T-helper 2 cell treated with Interferon-gamma antibody and Interleukin-4, amounts not matched to agents 100 ng/mL and 5 ng/mL, for 36 hours (primary cell): ENCODE results near the gene COPS7A. TPM values are rescaled to one million over a fixed set of nuclear protein-coding genes. Genes with fewer than 3 reads are reported as not detected.

Source experiments
- intact Hi-C: fragments of 100-400 bp; cut with micrococcal nuclease; formaldehyde crosslinking; loops from one replicate; pipeline ENCODE4 v1.15.1; 2023
- total RNA-seq: library from RNA; stranded (reverse); gene quantifications from 2 replicates; pipeline ENCODE4 v1.2.3, GENCODE V29; 2022

The COPS7A gene
- total RNA-seq, 1 donor from 2014 or later, result 26.6 TPM

DNA sequence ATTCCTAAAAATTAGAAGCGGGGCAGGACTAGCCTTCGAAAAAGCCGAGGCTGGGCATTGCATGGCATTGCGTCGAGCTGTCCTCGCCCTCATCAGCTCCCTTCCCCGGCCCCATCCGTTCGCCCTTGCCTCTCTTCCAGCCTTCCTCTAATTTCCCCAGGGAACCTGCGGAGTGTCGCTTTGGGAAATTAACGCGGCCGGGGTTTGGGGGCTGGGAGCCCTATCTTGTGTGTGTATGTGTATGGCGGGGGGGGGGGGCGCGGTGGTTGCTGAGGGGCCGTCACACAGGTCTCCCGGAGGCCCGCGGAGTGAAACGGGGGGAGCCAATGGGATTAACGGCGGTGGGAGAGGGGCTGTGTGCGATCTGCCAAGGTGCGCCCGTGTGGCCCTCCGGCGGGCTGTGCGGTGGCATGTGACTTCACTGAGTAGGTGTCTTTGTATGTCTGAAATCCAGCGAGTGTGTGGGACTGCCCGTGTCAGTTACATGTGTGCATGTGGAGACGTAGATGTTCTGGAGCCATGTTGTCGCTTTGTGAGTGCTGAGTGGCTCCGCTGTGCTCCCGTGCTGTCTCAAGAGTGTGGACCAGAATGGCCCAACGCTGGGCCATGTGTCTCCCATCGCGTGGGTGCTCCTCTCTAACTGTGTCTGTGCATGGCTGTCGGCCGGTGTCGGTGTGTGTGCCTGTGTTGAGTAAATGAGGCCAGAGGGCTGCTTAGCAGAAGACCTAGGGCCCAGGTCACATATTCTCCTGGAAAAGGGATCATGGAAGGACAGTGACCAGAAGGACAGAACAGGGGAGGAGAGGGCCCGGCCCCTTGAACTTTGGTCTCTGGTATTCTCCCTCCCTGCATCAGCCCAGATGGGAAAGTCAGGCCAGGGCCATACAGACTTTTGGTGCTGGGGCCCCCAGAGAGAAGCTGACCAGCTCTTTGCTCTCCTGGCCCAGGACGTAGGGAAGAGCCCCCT is 43.8 kb downstream of the COPS7A start:
- intact Hi-C loops, result loop anchor here (2.0 to 5.0 kb wide), 2 partner anchors 21 to 80 kb away; partner anchors contain the start of genes CD4 and ZNF384

DNA sequence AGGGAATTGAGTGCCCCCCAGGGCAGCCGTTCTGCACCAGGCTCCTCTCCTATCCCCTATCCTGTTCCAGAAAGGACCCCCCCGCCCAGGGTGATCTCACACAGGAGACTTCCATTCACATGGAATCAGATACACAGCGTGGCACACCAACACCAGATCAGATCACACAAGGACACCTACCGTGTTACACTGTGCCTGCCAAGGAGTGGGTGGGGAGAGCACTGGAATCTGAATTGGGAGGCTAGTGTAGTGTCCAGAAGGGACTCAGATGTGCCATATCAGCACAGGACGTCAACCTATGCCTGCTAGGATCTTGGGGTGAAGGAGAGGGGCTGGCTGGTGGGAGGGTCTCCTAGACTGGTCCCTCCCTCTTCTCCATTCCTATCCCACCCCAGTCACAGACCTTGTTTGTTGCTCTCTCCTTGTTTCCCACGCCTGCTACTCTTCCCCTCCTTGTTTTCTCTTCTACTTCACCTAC is 44.6 kb downstream of the COPS7A start:
- intact Hi-C loops, result loop anchor here (5.0 kb wide), 1 partner anchor 81 kb away; the partner anchor contains the start of gene ZNF384

DNA sequence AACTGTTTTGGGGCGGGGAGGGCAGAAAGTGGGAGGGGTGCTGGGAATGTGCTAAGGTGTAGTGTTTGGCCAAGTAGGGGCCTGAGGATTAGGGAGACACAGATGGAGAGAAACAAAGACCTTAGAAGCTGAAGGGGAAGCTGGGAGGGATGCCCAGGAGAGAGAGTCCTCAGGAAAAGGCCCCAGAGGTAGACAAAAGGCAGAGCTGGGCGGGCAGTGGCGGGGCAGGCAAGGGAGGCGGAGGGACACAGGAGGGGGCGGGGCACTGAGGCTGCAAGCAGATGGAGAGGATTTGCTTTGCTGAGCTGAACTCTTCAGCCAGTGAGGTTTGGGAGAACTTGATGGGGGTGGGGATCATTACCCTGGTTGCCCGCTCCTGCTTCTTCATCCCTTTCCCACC is 45.1 kb downstream of the COPS7A start:
- intact Hi-C loops, result loop anchor here (5.0 kb wide), 1 partner anchor 82 kb away; the partner anchor contains the start of gene ZNF384

DNA sequence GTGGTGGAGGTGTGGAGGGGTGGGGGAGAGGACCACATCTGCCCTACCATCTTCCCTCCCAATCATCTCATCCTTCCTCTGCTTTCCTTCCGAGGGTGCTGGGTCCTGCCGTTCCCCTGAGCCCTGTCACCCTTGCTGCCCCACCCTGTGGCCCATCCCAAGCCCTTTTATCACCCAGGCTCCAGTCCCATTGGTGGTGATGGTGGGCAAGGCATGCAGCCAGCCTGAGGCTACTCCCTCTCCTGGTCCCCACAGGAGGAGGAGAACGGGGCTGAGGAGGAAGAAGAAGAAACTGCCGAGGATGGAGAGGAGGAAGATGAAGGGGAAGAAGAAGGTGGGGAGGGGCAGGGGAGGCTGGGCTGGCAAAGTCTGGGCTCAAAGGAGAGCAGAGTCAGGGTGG is 45.8 kb downstream of the COPS7A start:
- intact Hi-C loops, result loop anchor here (5.0 kb wide), 1 partner anchor 82 kb away; the partner anchor contains the start of gene ZNF384

DNA sequence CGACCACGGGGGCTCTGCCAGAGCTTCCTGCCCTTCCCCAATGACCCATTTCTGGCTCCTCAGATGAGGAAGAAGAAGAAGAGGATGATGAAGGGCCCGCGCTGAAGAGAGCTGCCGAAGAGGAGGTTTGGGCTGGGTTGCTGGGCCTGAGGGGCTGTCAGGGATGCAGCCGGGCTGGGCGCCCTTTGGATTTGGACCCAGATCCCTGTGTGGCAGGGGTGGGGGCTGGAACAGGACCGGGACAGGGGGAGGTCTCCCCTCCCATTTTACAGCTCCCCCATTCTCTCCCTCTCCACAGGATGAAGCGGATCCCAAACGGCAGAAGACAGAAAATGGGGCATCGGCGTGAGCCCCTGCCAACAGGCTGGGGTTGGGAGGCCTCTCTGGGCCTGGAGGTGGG is 46.2 kb downstream of the COPS7A start:
- intact Hi-C loops, result no loop called here

DNA sequence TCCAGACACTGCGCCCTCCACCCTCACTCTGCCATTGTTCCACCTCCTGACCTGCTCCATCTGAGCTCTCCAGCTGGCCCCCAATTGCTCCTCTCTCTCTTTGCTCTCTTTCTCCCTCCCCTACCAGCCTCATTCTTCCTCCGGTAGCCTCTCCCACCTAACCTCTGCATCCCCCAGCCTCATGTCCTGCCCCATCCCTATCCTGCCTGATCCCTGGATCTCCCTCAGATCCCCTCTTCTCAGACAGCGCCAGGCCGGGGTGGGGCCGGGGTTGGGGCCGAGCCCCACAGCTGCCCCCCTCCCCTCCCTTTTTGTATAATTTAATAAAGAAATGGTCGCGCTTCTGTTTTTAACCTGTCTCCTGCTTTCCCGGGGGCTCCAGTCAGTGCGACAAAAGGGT is 46.8 kb downstream of the COPS7A start:
- intact Hi-C loops, result no loop called here

DNA sequence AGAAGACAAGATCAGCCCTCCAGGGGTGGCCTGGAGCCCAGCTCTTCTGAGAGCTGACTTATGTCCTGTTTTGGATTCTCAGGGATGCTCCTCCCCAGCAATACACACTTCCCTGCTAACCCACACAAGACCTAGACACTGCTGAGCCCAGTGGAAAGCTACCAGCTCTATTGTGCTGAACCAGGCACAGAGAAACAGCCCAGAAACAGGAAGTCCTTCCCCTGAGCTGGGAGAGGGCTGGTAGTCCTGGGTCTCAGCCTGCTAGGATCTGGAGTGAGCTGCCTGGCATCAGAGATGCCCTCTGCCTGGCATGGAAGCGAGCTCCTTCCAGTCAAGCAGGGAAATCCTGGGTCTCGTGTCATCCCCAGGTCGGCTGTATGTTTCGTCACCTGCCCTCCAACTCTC is 47.2 kb downstream of the COPS7A start:
- intact Hi-C loops, result no loop called here

DNA sequence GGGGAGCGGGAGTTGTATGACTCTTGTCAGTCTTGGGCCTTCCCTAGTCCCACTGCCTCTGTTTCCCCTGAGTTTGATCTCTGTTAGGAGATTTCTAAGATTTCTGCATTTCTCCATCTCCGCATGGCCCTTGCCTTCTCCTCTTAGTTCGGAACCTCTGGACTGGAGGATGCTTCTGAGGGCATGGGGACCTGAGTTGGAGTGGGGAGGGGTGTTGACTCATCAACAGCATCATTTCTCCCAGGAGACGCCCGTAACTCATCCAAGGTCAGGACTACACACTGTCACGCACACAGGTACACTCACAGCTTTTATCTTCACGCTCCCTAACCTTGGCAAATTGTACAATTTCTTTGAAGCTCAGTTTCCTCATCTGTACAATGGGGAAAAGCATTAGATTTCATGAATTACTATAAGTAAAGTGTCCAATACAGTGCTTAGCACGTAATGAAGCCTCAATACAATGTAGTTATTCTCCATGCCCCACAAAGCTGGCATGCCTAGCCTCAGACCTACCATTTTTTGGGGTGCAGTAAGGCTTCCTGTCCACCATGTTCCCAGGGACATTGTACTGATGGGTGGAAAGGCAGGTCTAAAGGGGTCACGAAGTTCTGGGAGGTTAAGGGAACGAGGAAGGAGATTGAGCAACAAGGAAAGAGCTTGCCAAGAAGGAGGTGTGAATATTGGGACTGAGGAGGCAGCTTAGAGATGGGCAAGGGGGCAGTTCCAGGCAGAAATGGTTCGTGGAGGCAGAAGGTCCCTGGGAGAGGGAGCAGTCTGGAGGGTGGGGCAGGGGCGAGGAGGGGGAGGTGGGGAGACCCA is 47.9 kb downstream of the COPS7A start:
- intact Hi-C loops, result no loop called here

DNA sequence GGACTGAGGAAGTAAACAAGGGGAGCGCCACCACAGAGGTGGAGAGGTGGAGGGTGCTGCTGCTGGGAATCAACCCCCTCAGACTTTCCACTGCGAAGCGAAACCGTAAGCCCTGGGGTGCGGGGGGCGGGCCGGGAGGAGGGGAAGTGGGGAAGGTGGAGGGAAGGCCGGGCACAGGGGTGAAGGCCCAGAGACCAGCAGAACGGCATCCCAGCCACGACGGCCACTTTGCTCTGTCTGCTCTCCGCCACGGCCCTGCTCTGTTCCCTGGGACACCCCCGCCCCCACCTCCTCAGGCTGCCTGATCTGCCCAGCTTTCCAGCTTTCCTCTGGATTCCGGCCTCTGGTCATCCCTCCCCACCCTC is 48.5 kb downstream of the COPS7A start, which contains the start of gene LAG3:
Gene LAG3, plus strand, starts transcription at position 190 of the 365 bp plus-strand sequence. CDS start 333 bp downstream, outside the sequence.
- intact Hi-C loops, result no loop called here

DNA sequence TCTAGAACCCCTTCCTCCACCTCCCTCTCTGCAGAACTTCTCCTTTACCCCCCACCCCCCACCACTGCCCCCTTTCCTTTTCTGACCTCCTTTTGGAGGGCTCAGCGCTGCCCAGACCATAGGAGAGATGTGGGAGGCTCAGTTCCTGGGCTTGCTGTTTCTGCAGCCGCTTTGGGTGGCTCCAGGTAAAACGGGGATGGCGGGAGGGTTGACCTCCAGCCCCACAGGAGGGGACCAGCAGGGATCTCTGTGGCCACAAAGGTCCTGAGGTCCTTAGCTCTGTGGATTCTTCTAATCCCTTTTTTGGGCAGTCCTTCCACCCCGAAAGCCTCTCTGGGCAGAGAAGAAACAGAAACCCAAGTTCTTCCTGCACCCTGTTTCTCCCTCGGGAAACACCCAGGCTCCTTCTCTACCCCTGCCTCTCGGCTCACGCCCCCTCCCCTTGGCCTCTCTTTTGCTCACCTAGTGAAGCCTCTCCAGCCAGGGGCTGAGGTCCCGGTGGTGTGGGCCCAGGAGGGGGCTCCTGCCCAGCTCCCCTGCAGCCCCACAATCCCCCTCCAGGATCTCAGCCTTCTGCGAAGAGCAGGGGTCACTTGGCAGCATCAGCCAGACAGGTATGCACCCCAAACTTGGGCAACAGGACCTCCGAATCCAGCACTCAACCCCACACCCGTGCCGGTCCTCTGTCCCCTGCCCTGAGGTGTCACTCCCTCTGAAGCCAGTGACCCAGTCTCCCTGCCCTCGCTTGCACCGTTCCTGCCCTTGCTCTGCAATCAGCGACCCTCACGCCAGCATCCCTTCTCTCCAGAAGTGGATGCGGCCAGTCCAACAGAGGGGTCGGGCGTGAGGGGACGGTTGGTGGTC is 49.1 kb downstream of the COPS7A start:
- intact Hi-C loops, result no loop called here

DNA sequence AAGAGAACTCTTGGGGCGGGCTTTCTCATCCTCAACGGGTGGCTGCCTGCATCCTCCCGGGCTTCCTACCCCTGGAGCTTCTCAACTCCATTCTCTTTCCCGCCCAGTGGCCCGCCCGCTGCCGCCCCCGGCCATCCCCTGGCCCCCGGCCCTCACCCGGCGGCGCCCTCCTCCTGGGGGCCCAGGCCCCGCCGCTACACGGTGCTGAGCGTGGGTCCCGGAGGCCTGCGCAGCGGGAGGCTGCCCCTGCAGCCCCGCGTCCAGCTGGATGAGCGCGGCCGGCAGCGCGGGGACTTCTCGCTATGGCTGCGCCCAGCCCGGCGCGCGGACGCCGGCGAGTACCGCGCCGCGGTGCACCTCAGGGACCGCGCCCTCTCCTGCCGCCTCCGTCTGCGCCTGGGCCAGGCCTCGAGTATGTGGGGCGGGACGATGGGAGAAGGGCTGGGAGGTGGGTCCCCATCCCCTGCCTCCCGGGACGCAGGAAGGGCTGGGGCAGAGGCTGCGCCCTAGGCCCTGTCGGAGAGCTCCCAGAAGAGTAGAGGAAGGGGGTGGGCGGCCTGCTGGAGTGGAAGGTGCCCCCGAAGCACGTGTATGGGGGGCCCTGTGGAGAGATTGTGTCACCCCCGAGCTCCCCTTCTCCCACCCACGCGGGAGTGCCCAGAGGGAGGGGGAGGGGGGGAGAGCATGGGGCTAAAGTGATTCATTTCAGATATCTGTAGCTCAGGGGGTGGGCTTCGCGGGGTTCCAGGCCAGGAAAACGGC is 49.9 kb downstream of the COPS7A start:
- intact Hi-C loops, result no loop called here

DNA sequence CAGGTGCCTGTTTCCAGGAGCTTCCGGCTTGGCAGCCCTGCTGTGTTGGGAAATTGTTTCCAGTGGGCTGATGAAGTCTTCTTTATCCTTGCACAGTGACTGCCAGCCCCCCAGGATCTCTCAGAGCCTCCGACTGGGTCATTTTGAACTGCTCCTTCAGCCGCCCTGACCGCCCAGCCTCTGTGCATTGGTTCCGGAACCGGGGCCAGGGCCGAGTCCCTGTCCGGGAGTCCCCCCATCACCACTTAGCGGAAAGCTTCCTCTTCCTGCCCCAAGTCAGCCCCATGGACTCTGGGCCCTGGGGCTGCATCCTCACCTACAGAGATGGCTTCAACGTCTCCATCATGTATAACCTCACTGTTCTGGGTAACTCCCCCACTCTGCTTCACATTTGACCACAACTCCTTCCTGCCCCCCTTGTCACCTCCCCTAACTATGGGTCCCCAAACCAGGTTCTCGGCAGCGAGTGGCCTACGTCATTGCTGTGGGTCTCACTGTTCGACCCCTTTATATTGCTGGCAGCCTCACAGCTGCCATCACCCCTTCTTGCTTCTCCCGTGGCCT is 50.7 kb downstream of the COPS7A start:
- intact Hi-C loops, result loop anchor here (5.0 kb wide), 1 partner anchor 167 kb away; the partner anchor contains the start of gene CHD4

DNA sequence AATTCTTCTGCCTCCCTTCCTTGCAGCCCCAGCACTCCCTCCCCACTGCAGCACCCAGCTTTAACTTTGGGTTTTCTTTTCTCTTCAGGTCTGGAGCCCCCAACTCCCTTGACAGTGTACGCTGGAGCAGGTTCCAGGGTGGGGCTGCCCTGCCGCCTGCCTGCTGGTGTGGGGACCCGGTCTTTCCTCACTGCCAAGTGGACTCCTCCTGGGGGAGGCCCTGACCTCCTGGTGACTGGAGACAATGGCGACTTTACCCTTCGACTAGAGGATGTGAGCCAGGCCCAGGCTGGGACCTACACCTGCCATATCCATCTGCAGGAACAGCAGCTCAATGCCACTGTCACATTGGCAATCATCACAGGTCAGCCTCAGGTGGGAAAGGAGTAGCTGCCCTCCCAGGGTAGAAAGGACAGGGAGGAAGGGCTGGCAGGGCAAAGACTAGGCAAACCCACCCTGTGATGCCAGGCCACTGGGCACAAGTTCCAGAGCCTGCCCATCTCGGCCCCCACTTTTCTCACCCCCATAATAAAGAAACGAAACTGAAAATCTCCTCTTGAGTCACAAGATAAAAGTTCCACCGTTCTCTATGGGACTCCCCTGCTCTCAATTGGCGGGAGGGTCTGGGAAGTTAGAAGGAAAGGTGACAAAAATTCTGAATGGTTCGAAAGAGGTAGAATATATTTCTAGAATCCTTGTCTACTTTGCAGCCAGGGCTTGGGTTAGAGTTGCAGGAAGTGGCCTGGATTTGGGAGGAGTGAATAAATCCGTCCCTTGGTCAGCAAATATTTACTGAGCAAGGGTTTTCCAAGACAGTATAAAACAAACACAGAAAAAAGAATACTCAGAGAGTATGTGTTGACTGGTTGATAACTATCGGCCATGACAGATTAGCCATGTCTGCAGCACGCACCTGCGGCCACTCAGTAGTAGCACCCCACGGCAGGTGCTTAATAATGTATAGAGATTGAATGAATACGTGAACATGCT is 51.6 kb downstream of the COPS7A start:
- intact Hi-C loops, result loop anchor here (5.0 kb wide), 1 partner anchor 168 kb away; the partner anchor contains the start of gene CHD4

DNA sequence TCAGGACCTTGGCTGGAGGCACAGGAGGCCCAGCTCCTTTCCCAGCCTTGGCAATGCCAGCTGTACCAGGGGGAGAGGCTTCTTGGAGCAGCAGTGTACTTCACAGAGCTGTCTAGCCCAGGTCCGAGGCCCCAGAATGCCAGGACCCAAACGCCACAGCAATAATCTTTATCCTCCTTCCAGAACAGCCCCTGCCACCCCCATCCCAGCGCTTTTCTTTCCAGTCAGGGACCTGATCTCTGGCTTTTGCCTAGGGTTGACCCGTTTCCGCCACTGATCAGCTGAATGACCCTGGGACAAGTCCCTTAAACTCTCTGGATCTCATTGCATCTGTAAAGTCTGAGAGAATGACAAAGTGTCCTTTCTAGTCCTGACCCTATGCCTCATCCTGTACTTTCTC is 53.5 kb downstream of the COPS7A start:
- intact Hi-C loops, result loop anchor here (5.0 kb wide), 1 partner anchor 170 kb away; the partner anchor contains the start of gene CHD4

DNA sequence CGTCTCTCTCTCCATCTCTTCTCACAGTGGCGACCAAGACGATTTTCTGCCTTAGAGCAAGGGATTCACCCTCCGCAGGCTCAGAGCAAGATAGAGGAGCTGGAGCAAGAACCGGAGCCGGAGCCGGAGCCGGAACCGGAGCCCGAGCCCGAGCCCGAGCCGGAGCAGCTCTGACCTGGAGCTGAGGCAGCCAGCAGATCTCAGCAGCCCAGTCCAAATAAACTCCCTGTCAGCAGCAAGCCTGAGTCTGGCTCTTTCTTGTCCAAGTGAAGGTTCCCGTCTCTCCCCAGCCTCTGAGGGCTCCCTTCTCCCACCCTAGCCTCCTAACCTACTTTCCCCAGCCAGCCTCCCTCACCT is 54.3 kb downstream of the COPS7A start:
- intact Hi-C loops, result loop anchor here (2.0 to 5.0 kb wide), 2 partner anchors 13 to 171 kb away; partner anchors contain the start of gene CHD4

DNA sequence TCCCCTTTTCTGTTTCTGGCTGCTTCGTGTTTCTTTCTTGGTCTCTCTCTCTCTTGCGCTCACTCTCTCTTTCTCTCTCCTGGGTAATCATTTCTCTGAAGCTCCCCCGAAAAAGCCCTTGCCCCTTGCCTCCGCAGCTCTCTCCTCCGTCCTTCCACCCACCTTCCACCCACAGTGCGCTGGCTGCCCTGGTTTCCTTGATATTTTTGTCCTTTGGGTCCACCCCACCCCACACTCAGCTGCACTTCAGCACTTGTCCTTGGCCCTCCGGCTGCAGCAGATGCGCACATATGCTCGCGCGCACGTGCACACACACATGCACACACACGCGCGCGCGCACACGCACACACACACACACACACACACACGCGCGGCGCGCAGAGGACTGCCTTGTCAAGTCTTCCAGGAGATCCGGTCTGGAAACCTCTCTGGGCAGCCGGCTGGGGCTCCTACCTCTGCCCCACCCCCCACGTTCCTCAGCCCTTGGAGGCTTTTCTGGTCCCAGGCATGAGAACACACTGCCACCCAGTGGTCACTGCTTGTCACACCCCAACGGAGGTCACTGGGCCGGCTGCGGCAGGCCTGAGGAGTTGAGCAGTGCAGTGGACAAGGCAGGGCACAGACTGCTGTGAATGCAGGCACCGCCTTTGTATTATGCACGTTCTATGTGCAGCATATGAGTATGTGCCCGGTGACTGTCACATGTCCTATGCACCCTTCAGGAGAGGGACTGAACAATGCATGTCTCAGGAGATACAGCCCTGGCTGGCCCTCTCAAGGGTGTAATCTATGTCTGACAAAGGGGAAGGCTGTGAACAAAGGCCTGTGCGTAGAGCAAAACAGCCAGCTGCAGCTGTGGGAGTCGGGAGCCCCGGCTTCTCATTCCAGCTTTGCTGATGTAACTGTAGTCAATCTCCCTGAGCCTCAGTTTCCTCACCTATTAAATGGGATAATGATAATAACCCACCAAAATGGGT is 55.0 kb downstream of the COPS7A start:
- intact Hi-C loops, result loop anchor here (1.0 to 5.0 kb wide), 4 partner anchors 10 to 172 kb away; partner anchors contain the start of genes CD4, CHD4 and MLF2
